Heart left ventricle (tissue), 16 donors: Measurements from ENCODE around the gene CNTLN. TPM values are rescaled to one million over a fixed set of nuclear protein-coding genes. Genes with fewer than 3 reads are reported as not detected.
"Not testable (repeated sequence)": the region's sequence is repeated elsewhere in the genome, so short reads cannot be mapped to it uniquely, and the experiment has no call there.

Experiments used
- ATAC-seq, 4 donors: fragments of 200-7000 bp; cut with Tn5 transposase; one replicate each; pipeline ENCODE4 v1.9.1; 2020 to 2022; ENCODE audit warnings: moderate library complexity in 4 of 4, mild to moderate bottlenecking in 3 of 4, moderate number of reproducible peaks in 1 of 4
- DNase-seq, 5 donors: peaks; one replicate each; pipeline ENCODE4 v3.0.0-alpha.2; 2020
- H3K27ac ChIP-seq, 12 donors: fragments of 200-600 bp; sonication (generic) in 4 of 12; one replicate each; pipeline versions ENCODE4 v1.5.0 to v1.8.0; 2016 to 2022; ENCODE audit warnings: mild to moderate bottlenecking in 2 of 12
- H3K27me3 ChIP-seq, 9 donors: fragments of 200-600 bp; sonication (generic) in 2 of 9; one replicate each; pipeline versions ENCODE4 v1.5.1 to v1.8.0; 2016 to 2022; ENCODE audit warnings: mild to moderate bottlenecking in 3 of 9
- H3K36me3 ChIP-seq, 9 donors: fragments of 200-600 bp; sonication (generic) in 2 of 9; one replicate each; pipeline versions ENCODE4 v1.5.0 to v1.8.0; 2018 to 2022; ENCODE audit warnings: mild to moderate bottlenecking in 2 of 9
- H3K4me1 ChIP-seq, 12 donors: fragments of 200-600 bp; sonication (generic) in 4 of 12; one replicate each; pipeline versions ENCODE4 v1.5.0 to v1.8.0; 2016 to 2022; ENCODE audit warnings: mild to moderate bottlenecking in 3 of 12
- H3K4me3 ChIP-seq, 12 donors: fragments of 200-600 bp; sonication (generic) in 4 of 12; one replicate each; pipeline versions ENCODE4 v1.5.0 to v1.8.0; 2017 to 2022; ENCODE audit warnings: mild to moderate bottlenecking in 9 of 12, moderate library complexity in 4 of 12
- H3K9me3 ChIP-seq, 12 donors: fragments of 200-600 bp; sonication (generic) in 4 of 12; one replicate each; pipeline versions ENCODE4 v1.5.0 to v1.8.0; 2016 to 2022; ENCODE audit warnings: mild to moderate bottlenecking in 1 of 12
- POLR2A ChIP-seq, 2 donors: fragments of 450-650 bp; IDR thresholded peaks; one replicate each; pipeline ENCODE4 v1.6.1; 2017; ENCODE audit warnings: antibody characterized with exemption in 2 of 2, mild to moderate bottlenecking in 2 of 2, moderate library complexity in 2 of 2
- WGBS, 4 donors: extraction: QIAGEN DNeasy Blood & Tissue Kit in 2 of 4; methylation state at CpG; one replicate each; pipeline versions ENCODE4 v1.1.5 to v1.1.7; 2013 to 2018; 5-methylcytosine and 5-hydroxymethylcytosine counted together
- intact Hi-C, 10 donors: fragments of 100-400 bp; cut with DNase I; formaldehyde crosslinking; loops; one replicate each; pipeline versions ENCODE4 v1.11.1 to v1.14.2; 2022
- polyA plus RNA-seq, 2 donors: library from polyadenylated mRNA; stranded (reverse); fragments of 200-250 nt; gene quantifications; one replicate each; pipeline ENCODE4 v1.2.3, GENCODE V29; 2013
- total RNA-seq, 9 donors: library from RNA; depleted of rRNA in 2 of 9; stranded (reverse); fragments of >200 nt in 2 of 9; fragmentation: NEBNext Ultra II Directional in 3 of 9; extraction: Animal tissue kit (Norgen Biotek cat#: 25700) in 3 of 9; gene quantifications; one replicate each; pipeline versions ENCODE4 v1.1.0 to v1.2.4, GENCODE V29; 2016 to 2023
- TF ChIP-seq, protein P1 (sequence below), 12 donors: fragments of 200-600 bp; sonication (generic) in 4 of 12; IDR thresholded peaks; one replicate each; pipeline versions ENCODE4 v1.5.0 to v1.8.0; 2018 to 2022; ENCODE audit warnings: antibody characterized with exemption in 12 of 12, mild to moderate bottlenecking in 5 of 12
- donor health status: ischemic (EF 13 %, LVEDD 7.1; RV severe dilation, severe dysfunction).
- donor health status: healthy with polysubstance abuse.
- donor health status: DM: no; HTN: yes; CAD: no.
- donor health status: DM: no; HTN: no; CAD: no.
- donor health status: ischemic (EF 25% LVEDD 6.9; RV normal size, moderate dysfunction).
- donor health status: ischemic (EF 25% LVEDD 5.7; RV mildly dilated, moderate dysfunction).
- donor health status: healthy.
- donor health status: DM: yes; HTN: yes; CAD: no.
- donor health status: ischemic (EF 35%, LVEDD 5.7; RV mildly dilated, moderate dysfunction).
- donor health status: nonischemic (EF 11% LVEDD 7.7; RV severe dilation, severe dysfunction).
- donor health status: DM: yes; HTN: yes; CAD: no.
- donor health status: PGD.
- donor health status: ischemic (EF 29% LVEDD 5.4; RV normal size, mild dysfunction).
- donor health status: nonischemic (EF 23%, LVEDD 6.1; RV moderate dilation, normal function).

The CNTLN gene
- total and polyA plus RNA-seq, 11 donors, result 1.3 to 6.1 (median 2.7) TPM

GRCh38 chr9:17160327-17160726, 25.5 kb downstream of the CNTLN start:
- TF ChIP-seq POLR2A (IDR thresholded peaks at IDR 0.05), result no peak
- TF ChIP-seq, protein P1, sequence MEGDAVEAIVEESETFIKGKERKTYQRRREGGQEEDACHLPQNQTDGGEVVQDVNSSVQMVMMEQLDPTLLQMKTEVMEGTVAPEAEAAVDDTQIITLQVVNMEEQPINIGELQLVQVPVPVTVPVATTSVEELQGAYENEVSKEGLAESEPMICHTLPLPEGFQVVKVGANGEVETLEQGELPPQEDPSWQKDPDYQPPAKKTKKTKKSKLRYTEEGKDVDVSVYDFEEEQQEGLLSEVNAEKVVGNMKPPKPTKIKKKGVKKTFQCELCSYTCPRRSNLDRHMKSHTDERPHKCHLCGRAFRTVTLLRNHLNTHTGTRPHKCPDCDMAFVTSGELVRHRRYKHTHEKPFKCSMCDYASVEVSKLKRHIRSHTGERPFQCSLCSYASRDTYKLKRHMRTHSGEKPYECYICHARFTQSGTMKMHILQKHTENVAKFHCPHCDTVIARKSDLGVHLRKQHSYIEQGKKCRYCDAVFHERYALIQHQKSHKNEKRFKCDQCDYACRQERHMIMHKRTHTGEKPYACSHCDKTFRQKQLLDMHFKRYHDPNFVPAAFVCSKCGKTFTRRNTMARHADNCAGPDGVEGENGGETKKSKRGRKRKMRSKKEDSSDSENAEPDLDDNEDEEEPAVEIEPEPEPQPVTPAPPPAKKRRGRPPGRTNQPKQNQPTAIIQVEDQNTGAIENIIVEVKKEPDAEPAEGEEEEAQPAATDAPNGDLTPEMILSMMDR (IDR thresholded peaks at IDR 0.05), result no peak
- H3K27me3 ChIP-seq, result no peaks in the 10 kb centered on the region
- no peak overlapping the region for H3K4me3 ChIP-seq
- peaks cover 0 to 2% (median 0%) of the 10 kb centered on the region in 12 donors for H3K9me3 ChIP-seq
- ATAC-seq (no peak), DNase-seq (no peak)
- intact Hi-C loops, result no loop called here
- H3K27ac ChIP-seq, result no peak overlapping the region
- H3K4me1 ChIP-seq, result no peaks in the 10 kb centered on the region
- peaks cover 0 to 3% (median 0%) of the 10 kb centered on the region in 9 donors for H3K36me3 ChIP-seq

- DNase-seq, result no peak
- intact Hi-C loops, result no loop called here
- Histone ChIP-seq H3K9me3 (peaks cover 0 to 30% (median 10%) of the 10 kb centered on the region in 12 donors), H3K27me3 (no peaks in the 10 kb centered on the region), H3K4me3 (no peak overlapping the region), H3K27ac (no peak overlapping the region), H3K4me1 (no peaks in the 10 kb centered on the region), H3K36me3 (no peaks in the 10 kb centered on the region)
- no peak for ATAC-seq
- TF ChIP-seq, protein P1 (IDR thresholded peaks at IDR 0.05), result no peak
- no peak for TF ChIP-seq POLR2A (IDR thresholded peaks at IDR 0.05)
Observed at GRCh38 chr9:17165764-17166163, 30.9 kb downstream of the CNTLN start.

DNA sequence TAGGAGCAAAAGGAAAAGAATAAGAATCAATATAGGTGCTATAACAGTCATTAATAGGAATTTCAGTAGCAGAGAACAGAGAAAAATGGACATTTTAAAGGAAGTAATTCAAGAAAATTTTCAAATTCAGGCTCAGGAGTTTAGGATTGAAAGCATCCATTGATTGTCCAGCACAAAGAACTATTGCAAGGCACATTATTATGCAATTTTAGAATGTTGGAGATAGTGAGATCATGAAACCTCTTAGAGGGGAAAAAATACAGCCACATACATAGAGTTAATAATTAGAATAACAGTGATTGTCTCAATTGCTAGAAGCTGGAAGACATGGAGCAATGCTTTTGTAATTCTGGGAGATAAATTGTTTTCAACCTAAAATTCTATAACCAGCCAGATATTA, 31.5 kb downstream of the CNTLN start:
- H3K4me3 ChIP-seq, result no peak overlapping the region
- H3K4me1 ChIP-seq, result no peaks in the 10 kb centered on the region
- ATAC-seq (no peak), DNase-seq (no peak)
- no peaks in the 10 kb centered on the region for H3K27me3 ChIP-seq
- H3K36me3 ChIP-seq, result no peaks in the 10 kb centered on the region
- peaks cover 0 to 33% (median 10%) of the 10 kb centered on the region in 12 donors for H3K9me3 ChIP-seq
- intact Hi-C loops, result no loop called here
- TF ChIP-seq POLR2A (IDR thresholded peaks at IDR 0.05), result no peak
- TF ChIP-seq, protein P1 (IDR thresholded peaks at IDR 0.05), result no peak
- no peak overlapping the region for H3K27ac ChIP-seq

DNA sequence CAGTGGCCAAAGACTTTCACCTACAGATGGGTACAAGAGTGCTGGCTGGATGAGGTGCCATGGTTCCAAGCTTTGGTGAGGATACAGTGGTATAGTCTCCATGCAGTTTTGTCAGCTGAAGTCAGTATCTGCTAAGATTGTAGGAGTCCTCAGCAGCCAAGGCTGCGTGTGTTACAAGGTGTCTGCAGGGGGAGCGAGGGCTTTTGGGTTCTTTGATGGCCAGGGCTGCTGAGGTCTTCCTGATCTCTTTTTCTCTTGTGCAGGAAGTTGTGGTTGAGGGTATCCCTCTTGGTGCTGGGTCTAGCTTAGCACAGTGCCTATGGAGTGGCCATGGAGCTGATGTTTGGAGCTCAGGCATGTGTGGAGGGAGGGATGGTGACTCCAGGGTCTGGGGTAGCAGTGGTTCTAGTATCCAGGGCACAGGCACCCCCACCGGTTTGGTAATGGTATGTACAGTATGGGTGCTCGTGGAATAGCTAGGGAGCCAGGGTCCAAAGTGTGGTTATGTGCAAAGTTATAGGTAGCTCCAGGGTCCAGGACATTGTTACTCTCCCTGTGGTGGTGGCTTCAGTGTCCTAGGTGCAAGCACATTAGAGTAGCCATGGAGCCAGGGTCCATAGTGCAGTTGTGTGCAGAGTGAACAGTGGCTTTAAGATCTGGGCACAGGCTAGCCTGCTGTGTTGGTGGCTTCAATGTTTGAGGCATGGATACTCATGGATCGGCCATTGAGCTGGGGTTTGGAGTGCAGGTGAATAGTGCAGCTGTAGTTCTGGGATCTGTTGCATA, 36.7 kb downstream of the CNTLN start:
- TF ChIP-seq POLR2A (IDR thresholded peaks at IDR 0.05), result no peak
- TF ChIP-seq, protein P1 (IDR thresholded peaks at IDR 0.05), result no peak
- Histone ChIP-seq H3K4me3 (no peak overlapping the region), H3K4me1 (no peaks in the 10 kb centered on the region), H3K27me3 (no peaks in the 10 kb centered on the region), H3K9me3 (peaks cover 0 to 31% (median 10%) of the 10 kb centered on the region in 12 donors), H3K27ac (no peak overlapping the region), H3K36me3 (no peaks in the 10 kb centered on the region)
- intact Hi-C loops, result no loop called here
- 82 to 99% (median 87%) methylated on average over 5 of the region's 5 CpGs for WGBS, 4 donors
- ATAC-seq, result no peak
- no peak for DNase-seq

DNA sequence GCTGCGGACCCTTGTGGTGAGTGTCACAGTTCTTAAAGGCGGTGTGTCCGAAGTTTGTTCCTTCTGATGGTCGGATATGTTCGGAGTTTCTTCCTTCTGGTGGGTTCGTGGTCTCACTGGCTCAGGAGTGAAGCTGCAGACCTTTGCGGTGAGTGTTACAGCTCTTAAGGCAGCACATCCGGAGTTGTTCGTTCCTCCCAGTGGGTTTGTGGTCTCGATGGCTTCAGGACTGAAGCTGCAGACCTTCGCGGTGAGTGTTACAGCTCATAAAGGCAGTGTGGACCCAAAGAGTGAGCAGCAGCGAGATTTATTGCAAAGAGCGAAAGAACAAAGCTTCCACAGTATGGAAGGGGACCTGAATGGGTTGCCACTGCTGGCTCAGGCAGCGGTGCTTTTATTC, 42.7 kb downstream of the CNTLN start:
- H3K27me3 ChIP-seq, H3K9me3 ChIP-seq, DNase-seq, ATAC-seq, H3K27ac ChIP-seq, H3K36me3 ChIP-seq, H3K4me3 ChIP-seq, H3K4me1 ChIP-seq: not testable (repeated sequence)
- intact Hi-C loops, result loop anchor here in 1 of 10 donors (5.0 kb wide), 1 partner anchor 50 kb away; no protein-coding TSS in a partner anchor
- 96 to 98% (median 97%) methylated on average over 15 of the region's 15 CpGs for WGBS, 4 donors
